Ishikawa (cell line): Measurements from ENCODE around the gene PARD3B.

Experiments
- CEBPB ChIP-seq: IDR thresholded peaks from 2 replicates; pipeline ENCODE4 v1.6.1; 2012
- CREB1 ChIP-seq: IDR thresholded peaks from 2 replicates; pipeline ENCODE4 v1.6.1; 2012; ENCODE audit warnings: low read depth
- EGR1 ChIP-seq: IDR thresholded peaks from 2 replicates; pipeline ENCODE4 v1.6.1; 2012
- EP300 ChIP-seq: IDR thresholded peaks from 2 replicates; pipeline ENCODE4 v1.6.1; 2012; ENCODE audit warnings: borderline replicate concordance
- FOXM1 ChIP-seq: IDR thresholded peaks from 2 replicates; pipeline ENCODE4 v1.6.1; 2012; ENCODE audit warnings: low read depth, borderline replicate concordance
- NFIC ChIP-seq: IDR thresholded peaks from 2 replicates; pipeline ENCODE4 v1.6.1; 2012
- RAD21 ChIP-seq: IDR thresholded peaks from 2 replicates; pipeline ENCODE4 v1.6.1; 2012; ENCODE audit warnings: low read depth
- REST ChIP-seq: IDR thresholded peaks from 2 replicates; pipeline ENCODE4 v1.6.1; 2012; ENCODE audit warnings: low read depth, mild to moderate bottlenecking
- TAF1 ChIP-seq: IDR thresholded peaks from 2 replicates; pipeline ENCODE4 v1.6.1; 2012; ENCODE audit warnings: low read depth, mild to moderate bottlenecking
- TCF12 ChIP-seq: IDR thresholded peaks from 2 replicates; pipeline ENCODE4 v1.6.1; 2012; ENCODE audit warnings: low read depth
- TEAD4 ChIP-seq: IDR thresholded peaks from 2 replicates; pipeline ENCODE4 v1.6.1; 2012
- USF1 ChIP-seq: IDR thresholded peaks from 2 replicates; pipeline ENCODE4 v1.6.1; 2012
- YY1 ChIP-seq: IDR thresholded peaks from 2 replicates; pipeline ENCODE4 v1.6.1; 2012; ENCODE audit warnings: low read depth
- ZBTB7A ChIP-seq: IDR thresholded peaks from 2 replicates; pipeline ENCODE4 v1.6.1; 2012; ENCODE audit warnings: low read depth
- TF ChIP-seq, protein P1 (sequence below): IDR thresholded peaks from 2 replicates; pipeline ENCODE4 v1.6.1; 2012

The PARD3B gene

DNA sequence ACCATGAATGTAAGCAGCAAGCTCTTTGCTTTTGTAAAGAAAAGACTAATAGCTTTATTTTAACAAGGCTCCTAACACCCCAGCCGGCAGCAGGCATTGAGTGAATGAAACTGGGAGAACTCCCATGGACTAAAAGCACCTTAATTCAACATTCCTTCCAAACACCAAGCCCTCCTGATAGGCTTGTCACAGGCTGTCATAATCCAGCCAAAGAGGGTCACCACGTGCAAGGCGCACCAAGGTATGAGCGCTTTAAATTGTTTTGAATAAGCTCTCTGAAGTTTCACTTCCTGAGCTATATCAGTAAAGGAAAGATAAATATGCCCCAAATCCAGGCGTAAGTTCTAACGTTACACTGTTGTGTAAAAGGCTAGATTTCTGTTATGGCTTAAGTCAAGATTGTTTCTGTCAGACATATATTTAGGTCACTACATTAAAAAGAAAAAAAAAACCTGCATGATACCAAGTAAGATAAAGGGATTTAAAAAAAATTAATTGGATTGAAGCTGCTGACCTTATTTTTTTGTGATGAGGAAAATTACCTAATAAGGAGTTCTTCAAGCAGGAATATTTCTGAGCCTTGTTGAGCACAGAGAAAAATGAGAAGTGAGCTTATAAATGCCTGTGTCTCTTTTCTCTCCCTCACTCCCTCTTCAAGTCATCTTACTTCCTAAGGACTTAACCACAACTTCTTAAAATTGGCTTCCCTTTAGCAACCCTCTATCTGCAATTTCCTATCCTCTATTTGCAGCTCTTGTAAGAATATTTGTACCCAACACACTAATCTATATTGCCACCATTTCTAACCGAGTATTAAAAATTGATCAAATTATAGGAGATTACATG is 1000.9 kb downstream of the PARD3B start:
- TF ChIP-seq CREB1 (no peak), NFIC (no peak), FOXM1 (no peak), TCF12 (no peak), USF1 (no peak), ZBTB7A (no peak), CEBPB (no peak), TEAD4 (no peak), REST (no peak)
- TF ChIP-seq, protein P1, sequence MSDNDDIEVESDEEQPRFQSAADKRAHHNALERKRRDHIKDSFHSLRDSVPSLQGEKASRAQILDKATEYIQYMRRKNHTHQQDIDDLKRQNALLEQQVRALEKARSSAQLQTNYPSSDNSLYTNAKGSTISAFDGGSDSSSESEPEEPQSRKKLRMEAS = no peak

- TF ChIP-seq CEBPB (no peak), NFIC (no peak), REST (no peak), USF1 (no peak), RAD21 (no peak), ZBTB7A (no peak), TEAD4 (no peak), FOXM1 (no peak), TCF12 (no peak), EGR1 (no peak), CREB1 (no peak), EP300 (no peak), YY1 (no peak)
- TF ChIP-seq, protein P1 = no peak
Observed at GRCh38 chr2:205555566-205556230, 1010.4 kb downstream of the PARD3B start.

GRCh38 chr2:205556357-205556756 is 1011.1 kb downstream of the PARD3B start:
- no peak for TF ChIP-seq CEBPB

DNA sequence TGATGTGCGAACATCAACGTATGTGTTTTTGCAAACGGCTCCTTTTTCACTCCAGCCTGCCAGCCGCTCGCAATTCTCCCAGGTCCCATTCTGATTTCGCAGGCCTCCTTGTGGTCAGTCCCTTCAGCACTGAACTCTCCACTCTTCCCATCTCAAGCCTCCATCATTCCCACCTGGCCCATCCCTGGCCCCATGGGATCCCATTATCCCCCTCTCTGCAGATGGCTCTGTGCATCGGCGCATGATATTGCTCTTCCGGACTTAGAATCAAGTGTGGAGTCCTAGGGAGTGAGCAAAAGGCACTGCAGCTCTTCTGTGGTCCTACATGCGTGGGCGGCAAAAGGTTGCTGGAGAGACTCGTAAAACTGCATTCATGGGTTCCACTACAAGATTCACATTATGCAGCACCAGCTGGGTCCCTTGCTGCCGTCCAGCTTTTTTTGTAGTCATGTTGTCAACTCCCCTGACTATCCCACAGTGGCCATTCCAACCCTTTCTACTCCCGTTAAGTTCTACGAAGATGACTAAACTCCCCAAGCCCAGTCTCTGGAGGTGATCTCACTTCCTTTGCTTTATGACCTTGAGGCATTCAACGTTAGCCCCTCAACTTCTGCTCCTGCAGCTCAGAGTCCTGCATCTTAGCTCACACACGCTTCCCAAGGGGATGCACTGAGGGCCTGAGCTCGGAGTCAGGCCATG is 1011.7 kb downstream of the PARD3B start:
- TF ChIP-seq TEAD4 = no peak
- TF ChIP-seq EP300 = no peak
- no peak for TF ChIP-seq RAD21
- TF ChIP-seq REST = no peak
- TF ChIP-seq NFIC = no peak
- no peak for TF ChIP-seq YY1
- no peak for TF ChIP-seq EGR1
- no peak for TF ChIP-seq USF1
- no peak for TF ChIP-seq CREB1
- TF ChIP-seq CEBPB = no peak
- TF ChIP-seq ZBTB7A = no peak
- no peak for TF ChIP-seq FOXM1
- no peak for TF ChIP-seq TCF12
- TF ChIP-seq, protein P1 = no peak
- TF ChIP-seq TAF1 = no peak
